ENCODE results near the gene KLHL22.
"Not testable (repeated sequence)": the region's sequence is repeated elsewhere in the genome, so short reads cannot be mapped to it uniquely, and the experiment has no call there.

The KLHL22 gene

DNA sequence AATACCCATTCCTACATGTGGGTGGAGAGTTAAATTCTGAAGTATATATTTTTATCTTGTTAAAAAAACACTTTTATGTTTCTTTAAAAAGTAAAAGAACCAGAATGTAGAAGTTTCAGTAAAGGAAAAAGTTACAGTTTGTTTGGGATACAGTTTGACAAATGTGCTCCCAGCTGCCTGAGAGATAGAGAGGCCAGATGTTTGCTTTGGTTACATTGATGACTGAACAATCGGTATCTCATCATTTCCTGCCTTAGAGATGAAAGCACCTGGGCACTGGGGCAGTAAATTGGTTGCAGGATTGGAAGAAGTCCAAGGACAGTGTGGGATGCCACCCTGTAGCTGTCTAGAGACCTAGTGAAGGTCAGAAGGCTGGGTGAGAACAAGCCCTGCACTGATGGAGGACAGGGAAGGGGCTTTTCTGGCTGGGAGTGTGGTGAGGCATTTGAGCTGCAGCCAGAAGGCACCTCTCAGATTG lies 28.4 kb upstream of the KLHL22 start:
- DNase-seq (ENCODE audit: low read depth) = no peak

DNA sequence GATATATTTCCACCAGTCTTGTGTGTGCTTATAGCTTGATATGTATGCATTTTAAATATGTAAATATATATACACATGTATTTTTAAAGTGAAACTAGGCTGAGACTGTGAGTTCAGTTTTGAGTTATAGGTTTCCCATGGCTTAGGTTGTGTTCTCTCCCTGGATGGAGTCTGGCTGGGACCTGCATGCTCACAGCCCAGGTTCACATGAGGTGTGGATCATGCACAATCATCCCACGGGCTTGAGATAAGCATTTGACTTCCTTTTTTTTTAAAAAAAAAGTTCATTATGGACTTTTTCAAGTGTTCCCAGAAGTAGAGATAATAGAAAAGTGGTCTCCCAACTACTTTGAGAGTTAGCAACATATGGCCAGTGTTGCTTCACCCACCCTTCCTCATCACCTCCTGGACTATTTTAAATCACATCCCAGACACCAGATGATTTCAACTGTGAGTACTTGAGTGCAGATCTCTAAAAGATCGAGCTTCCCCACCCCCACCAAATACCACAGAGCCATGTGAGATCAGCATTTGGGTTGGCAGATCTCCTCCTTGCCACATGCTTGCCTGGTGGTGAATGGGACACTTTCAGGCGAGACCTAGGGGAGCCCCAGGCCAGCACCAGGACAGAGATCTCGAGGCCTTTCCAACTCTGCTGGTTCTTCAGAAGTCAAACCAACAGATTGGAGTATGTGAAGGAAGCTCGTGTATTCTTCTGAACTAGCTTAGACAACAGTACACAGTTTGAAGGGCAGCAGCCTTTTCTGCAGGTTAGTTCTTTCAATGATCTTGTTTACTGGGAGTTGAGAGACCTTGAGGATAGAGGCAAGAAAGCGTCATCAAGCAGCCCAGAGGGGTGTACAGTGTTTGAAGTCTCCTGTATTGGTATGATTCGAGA lies 27.7 kb upstream of the KLHL22 start:
- DNase-seq (ENCODE audit: low read depth) = no peak

DNA sequence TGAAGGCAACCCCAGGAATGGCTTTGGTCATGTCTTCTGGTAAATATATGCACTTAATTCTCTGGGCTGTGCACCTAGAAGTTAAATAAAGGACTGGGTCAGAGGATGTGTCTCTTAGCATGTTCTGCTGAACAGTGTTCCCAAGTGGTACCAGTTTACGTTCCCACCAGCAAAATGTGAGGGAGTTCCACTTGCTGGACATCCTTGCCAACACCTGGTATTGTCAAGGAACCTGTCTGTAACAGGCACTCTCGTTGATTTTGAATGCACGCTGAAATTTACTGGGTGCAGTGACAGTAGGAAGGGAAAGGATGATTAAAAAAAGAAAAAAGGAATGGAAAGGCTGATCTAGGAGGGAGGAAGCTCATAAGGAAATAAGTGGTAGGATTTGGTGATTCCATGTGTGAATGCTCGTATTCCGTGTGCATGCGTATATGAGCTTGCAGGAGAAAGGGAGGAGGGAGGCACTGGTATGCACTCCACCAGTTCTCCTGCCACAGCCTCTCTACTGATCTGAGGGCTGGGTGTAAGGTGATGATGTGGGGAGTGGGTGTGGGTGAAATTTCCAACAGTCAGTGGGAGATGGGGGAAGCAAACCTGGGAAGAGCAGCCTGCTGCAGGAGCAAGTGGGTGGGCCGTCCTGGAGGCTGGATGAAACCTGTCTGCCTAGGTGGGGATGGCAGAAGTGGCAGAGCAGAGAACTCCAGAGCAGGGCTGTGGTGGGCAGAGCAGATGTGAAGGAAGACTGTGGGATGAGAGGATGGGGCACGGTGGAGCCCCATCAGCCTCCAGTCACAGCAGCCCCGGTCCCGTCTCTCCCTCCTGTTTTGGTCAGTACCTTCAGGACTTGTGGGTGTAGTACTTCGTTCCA lies 26.8 kb upstream of the KLHL22 start:
- DNase-seq (ENCODE audit: low read depth) = no peak

DNA sequence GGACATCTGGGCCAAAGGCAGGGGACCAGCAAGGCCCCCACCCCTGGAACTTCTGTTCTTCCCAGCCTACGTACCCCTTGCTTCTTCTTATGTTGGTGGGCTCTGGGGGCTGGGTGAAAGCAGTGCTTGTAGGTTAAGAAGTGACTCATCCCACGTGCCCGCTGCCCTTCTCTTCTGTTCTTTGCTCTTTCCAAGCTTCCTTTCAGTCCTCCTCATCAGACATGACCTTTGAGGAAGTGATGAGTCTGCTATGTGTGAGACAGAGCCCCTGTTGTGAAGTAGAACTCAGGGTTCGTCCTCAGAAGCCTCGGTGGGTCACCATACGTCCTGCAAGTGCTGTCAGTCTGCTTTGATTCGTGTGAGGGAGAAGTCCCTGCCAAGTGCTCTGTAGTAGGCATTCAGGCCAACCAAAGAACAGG lies 24.5 kb upstream of the KLHL22 start:
- no peak for DNase-seq (ENCODE audit: low read depth)

DNA sequence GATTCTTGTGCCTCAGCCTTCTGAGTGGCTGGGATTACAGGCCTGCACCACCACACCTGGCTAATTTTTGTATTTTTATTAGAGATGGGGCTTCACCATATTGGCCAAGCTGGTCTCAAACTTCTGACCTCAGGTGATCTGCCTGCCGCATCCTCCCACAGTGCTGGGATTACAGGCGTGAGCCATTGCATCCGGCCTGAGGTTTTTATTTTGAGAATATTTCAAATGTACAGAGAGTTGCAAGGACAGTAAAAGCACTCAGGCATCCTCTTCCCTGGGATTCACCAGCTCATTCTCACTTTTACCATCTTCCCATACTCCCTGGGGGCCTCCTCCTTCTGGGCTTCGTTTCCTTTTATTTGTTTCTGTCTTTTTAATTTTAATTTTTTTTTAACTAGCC lies 24.0 kb upstream of the KLHL22 start:
- DNase-seq (ENCODE audit: low read depth) = no peak

DNA sequence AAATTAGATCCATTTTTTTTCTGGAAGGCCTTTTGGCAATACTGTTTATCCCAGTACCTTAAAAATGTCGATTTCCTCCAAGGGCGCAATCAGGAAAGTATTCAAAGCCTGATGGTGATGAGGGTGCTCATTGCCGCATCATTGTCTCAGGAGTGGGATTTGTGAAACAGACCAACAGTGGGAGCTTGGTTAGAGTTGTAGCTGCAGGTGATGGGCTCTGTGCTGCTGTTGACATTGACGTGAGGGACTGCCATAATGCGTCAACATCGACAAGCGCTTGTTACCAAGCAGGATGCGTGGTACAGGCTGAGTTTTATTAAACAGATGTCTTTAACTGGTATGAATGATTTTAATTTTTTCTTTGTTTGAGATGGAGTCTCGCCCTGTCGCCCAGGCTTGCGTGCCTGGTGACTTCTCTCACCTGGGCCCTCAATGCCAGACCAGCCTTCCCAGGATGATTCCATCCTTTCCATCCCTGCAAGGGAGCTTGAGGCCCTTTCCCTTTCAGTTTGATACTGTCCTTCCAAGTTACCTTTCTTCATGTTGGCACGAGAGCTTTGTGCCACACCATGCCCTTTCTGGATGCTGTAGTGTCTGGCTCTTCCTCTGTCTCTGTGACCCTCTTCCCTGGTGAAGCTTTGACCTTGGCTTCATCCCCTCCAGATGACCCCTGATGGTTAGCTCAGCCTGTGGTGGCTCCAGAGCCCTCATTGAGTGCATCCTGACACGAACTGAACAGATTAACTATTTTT lies 22.4 kb upstream of the KLHL22 start:
- no peak for DNase-seq (ENCODE audit: low read depth)

DNA sequence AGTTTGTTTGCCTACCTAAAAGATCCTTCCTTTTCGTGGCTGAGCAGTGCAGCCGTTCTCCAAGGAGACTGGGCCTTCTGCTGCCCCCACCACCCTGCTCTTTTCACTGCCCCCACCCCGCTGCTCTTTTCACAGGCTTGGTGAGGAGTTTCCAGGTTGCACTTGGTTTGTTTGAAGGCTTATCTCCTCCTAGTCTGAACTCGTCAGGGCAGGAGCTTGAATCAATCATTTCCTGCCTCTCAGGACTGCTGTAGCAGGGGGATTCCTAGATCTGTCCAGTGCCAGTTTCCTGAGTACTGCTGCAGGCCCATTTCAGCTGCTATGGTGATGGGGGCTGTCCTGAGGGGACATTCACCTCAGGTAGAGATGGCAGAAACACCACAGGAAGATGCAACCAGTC lies 21.8 kb upstream of the KLHL22 start:
- DNase-seq (ENCODE audit: low read depth) = no peak

DNA sequence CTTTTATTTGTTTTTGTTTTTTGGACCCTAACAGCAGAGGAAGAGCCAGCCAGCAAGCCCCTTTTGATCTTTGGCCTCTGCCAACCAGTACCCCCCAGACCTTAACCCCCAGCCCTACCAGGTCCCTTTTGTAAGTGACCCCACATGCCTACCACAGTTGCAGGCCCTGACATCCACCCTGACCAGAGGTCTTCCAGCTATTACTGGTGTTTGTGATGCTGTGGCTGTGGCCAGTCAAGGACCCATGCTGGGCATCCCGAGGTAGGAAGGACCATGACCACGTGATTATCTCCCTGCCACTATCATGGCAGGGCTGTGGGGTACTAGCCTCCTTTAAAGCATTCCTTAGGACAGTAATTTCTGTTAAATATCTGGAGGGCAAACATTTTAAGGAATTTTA lies 20.8 kb upstream of the KLHL22 start:
- DNase-seq (ENCODE audit: low read depth) = no peak

DNA sequence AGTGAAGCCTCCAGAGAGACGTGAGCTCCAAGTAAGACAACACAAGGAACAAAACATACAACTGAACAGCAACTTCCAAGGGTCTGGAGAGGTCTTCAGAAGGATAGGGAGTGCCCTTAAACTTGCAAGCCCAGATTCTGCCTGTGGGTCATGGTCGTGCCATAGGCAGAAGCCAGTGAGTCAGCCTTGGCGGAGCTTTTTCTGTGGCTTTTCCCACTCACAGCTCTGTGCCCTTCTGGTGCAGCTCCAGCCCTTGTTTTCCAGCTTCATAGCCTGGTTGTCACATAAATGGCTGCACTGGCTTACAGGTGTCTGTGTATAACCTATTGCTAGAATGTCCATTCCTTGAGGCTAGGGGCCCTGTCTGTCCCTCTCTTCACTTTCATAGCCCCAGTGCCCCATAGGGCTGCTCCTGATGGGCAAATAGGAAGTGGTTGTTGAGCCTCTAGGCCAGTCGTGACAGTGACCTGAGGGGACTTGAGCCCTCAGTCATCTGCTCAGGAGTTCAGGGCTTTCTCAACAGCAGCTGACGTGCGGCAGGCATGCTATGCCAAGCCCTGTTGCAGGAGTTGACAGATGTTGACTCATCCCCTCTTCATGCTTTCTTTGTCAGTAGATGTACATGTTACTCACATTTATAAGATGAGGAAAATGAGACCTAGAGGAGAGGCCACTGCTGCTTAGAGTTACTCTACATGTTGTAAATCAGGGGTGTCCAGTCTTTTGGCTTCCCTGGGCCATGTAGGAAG lies 19.2 kb upstream of the KLHL22 start:
- DNase-seq (ENCODE audit: low read depth) = peak; percentile 81

DNA sequence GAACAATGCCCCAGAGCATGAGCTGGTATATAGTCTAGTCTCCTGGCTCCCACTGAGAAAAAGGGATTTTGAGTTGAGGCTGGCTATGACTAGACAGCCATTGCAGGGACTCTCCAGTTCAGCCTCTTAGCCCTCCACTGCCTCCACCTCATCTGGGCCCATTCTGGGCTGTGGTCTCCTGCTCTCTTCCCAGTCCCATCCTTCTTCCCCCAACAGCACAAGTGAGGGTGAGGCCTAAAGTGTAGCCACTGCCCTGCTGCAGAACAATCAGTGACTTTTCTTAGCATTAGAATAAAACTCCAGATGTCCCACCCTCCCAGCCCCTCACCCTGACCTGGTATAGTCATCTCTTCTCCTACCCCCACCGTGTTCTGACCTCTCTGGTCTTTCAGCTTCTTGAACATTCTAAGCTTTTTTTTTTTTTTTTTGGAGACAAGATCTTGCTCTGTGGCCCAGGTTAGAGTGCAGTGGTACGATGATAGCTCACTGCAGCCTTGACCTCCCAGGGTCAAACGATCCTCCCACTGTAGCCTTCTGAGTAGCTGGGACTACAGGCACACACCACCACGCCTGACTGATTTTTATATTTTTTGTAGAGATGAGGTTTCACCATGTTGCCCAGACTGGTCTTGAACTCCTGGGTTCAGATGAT lies 16.1 kb upstream of the KLHL22 start:
- no peak for DNase-seq (ENCODE audit: low read depth)

DNA sequence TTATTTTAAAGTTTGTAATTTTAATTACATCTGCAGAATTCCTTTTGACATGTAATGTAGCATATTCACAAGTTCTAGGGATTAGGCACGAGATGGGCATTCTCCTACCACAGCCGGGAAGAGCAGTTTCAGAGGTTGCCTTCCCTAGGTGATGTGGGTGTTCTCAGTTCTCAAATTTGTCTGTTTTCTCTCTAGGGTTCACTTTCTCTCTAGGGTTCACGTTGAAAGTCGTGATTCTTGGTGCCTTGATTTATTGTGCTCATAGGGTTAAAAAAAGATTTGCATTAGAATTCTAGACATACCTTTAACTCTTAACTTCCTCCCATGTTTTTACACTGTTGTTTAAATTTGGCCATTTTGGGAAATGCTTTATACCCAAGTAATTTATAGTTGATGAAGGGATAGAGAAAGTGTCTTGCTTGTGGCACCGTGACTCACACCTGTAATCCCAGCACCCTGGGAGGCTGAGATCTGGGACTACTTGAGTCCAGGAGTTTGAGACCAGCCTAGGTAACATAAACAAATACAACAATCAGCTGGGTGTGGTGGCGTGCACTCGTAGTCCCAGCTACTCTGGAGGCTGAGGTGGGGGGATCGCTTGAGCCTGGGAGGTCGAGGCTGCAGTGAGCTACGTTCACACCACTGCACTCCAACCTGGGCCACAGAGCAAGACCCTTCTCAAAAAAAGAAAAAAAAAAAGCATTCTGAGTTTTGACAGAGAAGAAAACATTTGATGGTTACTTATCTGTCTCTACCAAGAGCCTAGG lies 15.4 kb upstream of the KLHL22 start:
- no peak for DNase-seq (ENCODE audit: low read depth)

DNA sequence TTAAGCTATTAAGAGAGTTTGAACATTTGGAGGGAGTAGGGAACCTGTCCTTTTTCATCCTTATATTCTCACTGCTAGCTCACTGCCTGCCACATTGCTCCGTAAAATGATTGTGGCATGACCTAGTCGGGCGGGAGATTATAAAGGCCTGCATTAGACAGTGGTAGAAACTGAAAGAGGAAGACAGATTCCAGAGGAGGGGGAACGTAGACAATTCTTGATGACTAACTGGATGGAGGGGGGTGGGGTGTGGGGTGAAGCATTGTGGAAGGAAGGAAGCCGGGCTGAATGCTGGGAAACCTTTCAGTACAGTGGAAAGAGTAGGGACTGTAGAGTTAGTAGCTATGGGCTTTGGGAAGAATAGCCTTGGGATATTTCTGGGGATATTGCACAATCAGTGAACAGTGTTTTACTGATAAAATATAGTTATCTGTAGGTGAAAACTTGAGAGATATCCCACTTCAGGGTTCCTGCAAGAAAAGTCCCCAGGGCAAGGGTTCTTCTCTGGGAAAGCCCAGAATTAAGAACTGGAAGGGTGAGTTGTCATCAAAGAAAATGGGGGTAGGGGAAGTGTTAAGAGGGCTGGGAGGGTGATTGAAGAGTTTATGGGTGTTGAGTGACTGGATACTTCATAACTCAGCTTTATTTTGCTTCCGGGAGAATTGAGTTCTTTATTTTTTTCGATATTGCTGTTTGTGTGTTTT lies 13.9 kb upstream of the KLHL22 start:
- peak; percentile 89 for DNase-seq (ENCODE audit: low read depth)

DNA sequence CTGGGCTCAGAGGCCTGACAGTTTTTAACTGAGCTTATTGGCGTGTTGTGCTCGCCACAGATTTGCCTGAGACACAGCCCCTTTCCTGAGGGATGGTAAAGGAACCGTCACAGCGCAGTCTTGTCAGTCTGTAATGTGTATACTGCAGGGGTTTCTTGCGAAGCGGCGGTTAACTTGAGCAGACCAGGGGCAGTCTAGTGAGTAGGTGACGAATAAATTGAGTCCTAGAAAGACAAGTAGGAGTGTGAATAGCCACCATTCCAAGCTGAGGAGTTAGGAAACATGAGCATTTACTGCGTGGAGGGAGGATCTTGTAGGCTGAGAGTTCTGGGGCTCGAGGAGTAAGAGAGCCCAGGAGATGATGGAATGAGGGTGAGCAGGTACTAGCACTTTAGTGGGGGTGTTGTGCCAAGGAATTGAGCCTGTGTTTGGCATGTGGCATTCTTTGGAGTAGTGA lies 13.2 kb upstream of the KLHL22 start:
- DNase-seq (ENCODE audit: low read depth) = no peak

DNA sequence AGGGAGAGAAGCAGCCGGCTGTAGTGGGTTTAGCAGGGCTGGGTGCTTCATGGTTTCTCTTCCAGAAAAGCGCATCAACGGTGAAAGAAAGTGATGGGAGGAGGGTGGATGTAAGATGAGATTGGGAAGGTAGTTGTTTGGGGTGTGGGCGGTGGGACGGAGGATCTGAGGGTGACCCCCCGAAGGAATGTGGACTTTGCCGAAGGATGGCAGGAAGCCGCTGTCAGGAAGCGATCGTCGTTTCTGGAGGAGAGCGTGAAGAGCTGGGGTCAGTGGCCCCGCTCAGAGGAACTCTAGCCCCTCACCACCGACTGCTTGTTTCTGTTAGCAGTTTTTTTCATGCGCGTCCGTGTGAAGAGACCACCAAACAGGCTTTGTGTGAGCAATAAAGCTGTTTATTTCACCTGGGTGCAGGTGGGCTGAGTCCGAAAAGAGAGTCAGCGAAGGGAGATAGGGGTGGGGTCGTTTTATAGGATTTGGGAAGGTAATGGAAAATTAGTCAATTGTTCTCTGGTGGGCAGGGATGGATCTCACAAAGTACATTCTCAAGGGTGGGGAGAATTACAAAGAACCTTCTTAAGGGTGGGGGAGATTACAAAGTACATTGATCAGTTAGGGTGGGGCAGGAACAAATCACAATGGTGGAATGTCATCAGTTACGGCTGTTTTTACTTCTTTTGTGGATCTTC lies 12.6 kb upstream of the KLHL22 start:
- not testable (repeated sequence) for DNase-seq (ENCODE audit: low read depth)

DNA sequence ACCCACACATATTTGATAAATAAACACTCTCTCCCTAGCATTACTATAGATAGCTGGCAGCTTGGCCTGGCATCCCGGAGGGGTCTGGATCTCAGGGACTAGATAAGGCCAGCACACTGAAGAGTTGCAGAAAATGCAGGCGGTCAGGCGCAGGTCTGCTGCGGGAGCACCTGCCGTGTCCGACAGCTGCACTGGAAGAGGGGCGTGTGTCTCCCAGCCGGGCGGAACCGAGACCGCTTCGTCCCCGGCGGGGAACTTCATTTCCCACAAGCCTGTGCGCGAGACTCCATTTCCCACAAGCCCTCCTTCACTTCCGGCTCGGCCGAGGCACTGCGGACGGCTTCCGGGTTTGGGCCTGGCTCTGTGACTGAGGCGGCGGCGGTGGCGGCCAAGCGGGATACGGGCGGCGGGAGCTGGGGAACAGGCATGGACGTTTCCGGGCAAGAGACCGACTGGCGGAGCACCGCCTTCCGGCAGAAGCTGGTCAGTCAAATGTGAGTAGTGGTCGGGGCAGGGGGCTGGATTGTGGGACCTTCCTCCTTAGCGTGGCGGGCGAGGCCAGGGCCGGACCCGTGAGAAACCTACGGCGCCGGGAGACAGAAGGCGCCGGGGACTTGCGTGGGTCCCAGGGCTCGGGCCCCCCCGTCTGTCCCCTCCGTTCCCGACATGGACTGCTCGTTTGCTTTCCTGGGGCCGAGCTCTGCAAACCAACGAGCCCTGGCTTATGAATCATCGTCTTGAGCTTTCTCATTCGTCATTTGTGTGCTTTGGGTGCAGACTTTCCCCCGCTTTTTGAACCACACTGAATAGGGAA lies 11.9 kb upstream of the KLHL22 start, which contains the start of gene MED15:
TSS of gene MED15 (plus strand) at position 358 of the 814 bp plus-strand sequence. CDS start at position 427, 69 bp downstream.
- peak; percentile 59 for DNase-seq (ENCODE audit: low read depth)

DNA sequence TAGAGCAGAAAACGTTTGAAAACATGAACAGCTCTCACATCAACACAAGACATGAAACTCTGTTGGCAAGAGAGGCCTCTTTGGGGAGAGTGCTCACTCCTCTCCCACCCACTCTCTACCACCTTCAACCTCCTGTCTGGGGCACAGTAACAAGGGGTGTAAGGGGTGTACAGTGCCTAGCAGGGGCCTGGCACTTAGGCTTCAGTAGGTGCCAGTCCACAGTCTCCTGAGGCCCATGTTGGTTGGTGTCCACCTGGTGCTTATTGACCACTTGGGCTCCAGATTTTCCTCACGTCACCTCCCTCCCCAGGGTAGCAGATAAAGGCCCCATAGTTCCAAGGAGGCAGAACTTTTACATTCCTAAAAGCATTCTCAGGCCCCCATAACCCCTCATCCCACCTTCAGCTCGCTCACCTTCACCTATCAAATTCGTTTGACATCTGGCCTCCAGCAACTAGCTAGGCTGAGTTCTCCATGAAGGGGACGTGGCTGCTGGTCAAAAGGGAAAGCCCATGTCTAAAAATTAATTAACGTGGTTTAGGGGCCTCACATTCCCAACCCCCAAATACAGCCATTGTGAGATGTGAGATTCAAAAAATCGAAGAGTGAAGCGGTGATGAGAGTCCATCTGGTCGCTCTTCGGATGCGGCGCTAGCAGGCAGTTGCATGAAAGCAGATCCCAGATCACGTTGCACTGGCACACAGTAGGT lies 11.1 kb upstream of the KLHL22 start:
- DNase-seq (ENCODE audit: low read depth) = no peak

DNA sequence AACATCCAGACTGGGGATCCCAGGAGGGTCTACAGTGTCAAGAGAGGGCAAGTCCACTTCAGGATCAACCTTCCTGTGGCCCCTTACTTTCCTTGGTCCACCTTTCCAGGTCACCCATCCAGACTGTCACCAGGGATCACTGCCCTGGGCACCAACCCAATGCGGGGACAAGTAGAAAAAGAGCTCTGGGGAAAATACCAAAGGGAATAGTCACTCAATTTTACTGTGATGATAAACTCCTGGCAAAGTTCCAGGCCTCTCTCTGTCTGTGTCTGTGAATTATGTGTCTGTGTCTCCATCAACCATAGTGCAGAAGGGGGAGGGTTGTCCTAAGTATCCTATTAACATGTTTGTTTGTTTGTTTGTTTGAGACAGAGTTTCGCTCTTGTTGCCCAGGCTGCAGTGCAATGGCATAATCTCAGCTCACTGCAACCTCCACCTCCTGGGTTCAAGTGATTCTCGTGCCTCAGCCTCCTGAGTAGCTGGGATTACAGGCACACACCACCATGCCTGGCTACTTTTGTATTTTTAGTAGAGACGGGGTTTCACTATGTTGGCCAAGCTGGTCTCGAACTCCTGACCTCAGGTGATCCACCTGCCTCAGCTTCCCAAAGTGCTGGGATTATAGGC lies 8.8 kb upstream of the KLHL22 start:
- DNase-seq (ENCODE audit: low read depth) = peak; percentile 73

Measured in HS-5 (cell line).